K562 (cell line): ENCODE data around the gene GIMAP8. TPM values are rescaled to one million over a fixed set of nuclear protein-coding genes. Genes with fewer than 3 reads are reported as not detected.

Experiments
- HLTF ChIP-seq: fragments of 450-650 bp; IDR thresholded peaks from 2 replicates; pipeline ENCODE4 v1.6.1; 2016
- LEF1 ChIP-seq: fragments of 450-650 bp; IDR thresholded peaks from 2 replicates; pipeline ENCODE4 v1.6.1; 2016; ENCODE audit warnings: mild to moderate bottlenecking
- PATZ1 ChIP-seq: fragments of 250-450 bp; sonication (Bioruptor Pico); IDR thresholded peaks from 2 replicates; pipeline ENCODE4 v1.5.0; 2020; ENCODE audit warnings: mild to moderate bottlenecking, borderline replicate concordance
- RERE ChIP-seq: sonication (generic); formaldehyde crosslinking; IDR thresholded peaks from 2 replicates; pipeline ENCODE4 v1.8.0; 2023; ENCODE audit warnings: missing genetic modification reagents, mild to moderate bottlenecking, borderline replicate concordance
- SMARCB1 ChIP-seq: IDR thresholded peaks from 2 replicates; pipeline ENCODE4 v1.6.1; 2011; ENCODE audit warnings: improper control_type of control experiment, low read depth; ENCODE audit not compliant: insufficient read length
- TFAP4 ChIP-seq: sonication (generic); formaldehyde crosslinking; IDR thresholded peaks from 2 replicates; pipeline ENCODE4 v1.8.0; 2022; ENCODE audit warnings: missing genetic modification reagents, mild to moderate bottlenecking, moderate library complexity, borderline replicate concordance
- polyA plus RNA-seq, 8 experiments: library from polyadenylated mRNA; depleted of rRNA in 4 of 8; stranded (reverse) in 5 of 8; unstranded in 3 of 8; fragments of >200 nt; fragmentation: Nextera tagmentation in 2 of 8; fragmentation: Illumina TruSeq in 1 of 8; extraction: Ambion mirVana in 2 of 8; extraction: Trizol in 1 of 8; gene quantifications; 2 replicates each; pipeline versions ENCODE4 v1.2.1 to v1.2.3, GENCODE V29; 2011 to 2014; ENCODE audit warnings: inconsistent platforms in 1 of 8, missing spikeins in 1 of 8
- total RNA-seq, 7 experiments: library from RNA; depleted of rRNA in 6 of 7; stranded (reverse); fragments of >200 nt in 6 of 7; fragmentation: Illumina TruSeq in 2 of 7; extraction: Trizol in 2 of 7; gene quantifications; 2 replicates each; pipeline versions ENCODE4 v1.2.1 to v1.2.3, GENCODE V29; 2011 to 2021; ENCODE audit warnings: low replicate concordance in 1 of 7

The GIMAP8 gene
- total and polyA plus RNA-seq, 9 of the 15 experiments (the other 6 are each of a cell fraction or from before 2014, with no cell fraction given): not detected

GRCh38 chr7:150421831-150422230 lies 28.6 kb upstream of the GIMAP8 start (continued):
- no peak for TF ChIP-seq RERE (CRISPR knock-in tag)
- TF ChIP-seq PATZ1 (CRISPR knock-in tag): no peak
- TF ChIP-seq HLTF: no peak
- no peak for TF ChIP-seq LEF1
- no peak for TF ChIP-seq SMARCB1
- TF ChIP-seq TFAP4 (CRISPR knock-in tag): no peak
